NCI-H2107 treated with DMSO at 0.1 percent for 48 hours (cell line): ENCODE measurements around the gene SHLD2.
"Not testable (repeated sequence)": the region's sequence is repeated elsewhere in the genome, so short reads cannot be mapped to it uniquely, and the experiment has no call there.

ENCODE experiments used
- DNase-seq: peaks from one replicate; lab custom pipeline; 2025; ENCODE audit not compliant: unreplicated experiment; lab: John Stamatoyannopoulos, UW

SHLD2 gene

GRCh38 chr10:87094373-87095235 is at the start of gene SHLD2, which contains the start of gene GLUD1:
TSS of gene SHLD2 (plus strand) at chr10:87095206. CDS start at chr10:87151355, 56,149 bp downstream.
TSS of gene GLUD1 (minus strand) at chr10:87094843. CDS start at chr10:87094769, 74 bp downstream.
- peak; percentile 48 for DNase-seq

- DNase-seq: no peak
These were observed 49.5 kb upstream of the SHLD2 start for GRCh38 chr10:87045434-87045938.

GRCh38 chr10:87053111-87053510 is 41.9 kb upstream of the SHLD2 start:
- no peak for DNase-seq

- no peak for DNase-seq
These were observed 41.3 kb upstream of the SHLD2 start for GRCh38 chr10:87053577-87054181.

GRCh38 chr10:87054373-87055295 is 40.4 kb upstream of the SHLD2 start:
- no peak for DNase-seq

- no peak for DNase-seq
These were observed 36.8 kb upstream of the SHLD2 start for GRCh38 chr10:87058171-87058570.

- no peak for DNase-seq
These were observed 35.6 kb upstream of the SHLD2 start for GRCh38 chr10:87059401-87059800.

- DNase-seq: no peak
These were observed 34.6 kb upstream of the SHLD2 start for GRCh38 chr10:87060280-87060928.

GRCh38 chr10:87064651-87065050 is 30.4 kb upstream of the SHLD2 start:
- no peak for DNase-seq

- DNase-seq: no peak
These were observed 28.8 kb upstream of the SHLD2 start for GRCh38 chr10:87066178-87066577.

GRCh38 chr10:87066865-87067264 is 28.1 kb upstream of the SHLD2 start:
- no peak for DNase-seq

- DNase-seq: no peak
These were observed 26.7 kb upstream of the SHLD2 start for GRCh38 chr10:87068281-87068680.

- no peak for DNase-seq
These were observed 22.6 kb upstream of the SHLD2 start for GRCh38 chr10:87072449-87072848.

GRCh38 chr10:87076421-87076820 is 18.6 kb upstream of the SHLD2 start:
- not testable (repeated sequence) for DNase-seq

- no peak for DNase-seq
These were observed 15.7 kb upstream of the SHLD2 start for GRCh38 chr10:87079106-87079836.

GRCh38 chr10:87080621-87081020 is 14.4 kb upstream of the SHLD2 start:
- DNase-seq: not testable (repeated sequence)

GRCh38 chr10:87081574-87081973 is 13.4 kb upstream of the SHLD2 start:
- not testable (repeated sequence) for DNase-seq

GRCh38 chr10:87082219-87082618 is 12.8 kb upstream of the SHLD2 start:
- DNase-seq: not testable (repeated sequence)

- not testable (repeated sequence) for DNase-seq
These were observed 11.3 kb upstream of the SHLD2 start for GRCh38 chr10:87083576-87084290.
